Left ventricle myocardium superior (tissue), 1 donor: Measurements from ENCODE around the gene IAPP. TPM values are rescaled to one million over a fixed set of nuclear protein-coding genes. Genes with fewer than 3 reads are reported as not detected.
"Not testable (repeated sequence)": the region's sequence is repeated elsewhere in the genome, so short reads cannot be mapped to it uniquely, and the experiment has no call there.

Experiments
- ATAC-seq: fragments of 200-7000 bp; cut with Tn5 transposase; one replicate; pipeline ENCODE4 v1.9.1; 2020; ENCODE audit warnings: mild to moderate bottlenecking, moderate library complexity
- DNase-seq: peaks from one replicate; pipeline ENCODE4 v3.0.0-alpha.2; 2020
- intact Hi-C: fragments of 100-400 bp; cut with micrococcal nuclease; formaldehyde crosslinking; loops from one replicate; pipeline ENCODE4 v1.11.0; 2022
- total RNA-seq: library from RNA; stranded (reverse); fragmentation: NEBNext Ultra II Directional; extraction: Animal tissue kit (Norgen Biotek cat#: 25700); gene quantifications from one replicate; pipeline ENCODE4 v1.2.1, GENCODE V29; 2021
- donor health status: DM: no; HTN: yes; CAD: no; lungs with severe emphysema.

The IAPP gene
- total RNA-seq, 1 donor from 2014 or later = not detected

DNA sequence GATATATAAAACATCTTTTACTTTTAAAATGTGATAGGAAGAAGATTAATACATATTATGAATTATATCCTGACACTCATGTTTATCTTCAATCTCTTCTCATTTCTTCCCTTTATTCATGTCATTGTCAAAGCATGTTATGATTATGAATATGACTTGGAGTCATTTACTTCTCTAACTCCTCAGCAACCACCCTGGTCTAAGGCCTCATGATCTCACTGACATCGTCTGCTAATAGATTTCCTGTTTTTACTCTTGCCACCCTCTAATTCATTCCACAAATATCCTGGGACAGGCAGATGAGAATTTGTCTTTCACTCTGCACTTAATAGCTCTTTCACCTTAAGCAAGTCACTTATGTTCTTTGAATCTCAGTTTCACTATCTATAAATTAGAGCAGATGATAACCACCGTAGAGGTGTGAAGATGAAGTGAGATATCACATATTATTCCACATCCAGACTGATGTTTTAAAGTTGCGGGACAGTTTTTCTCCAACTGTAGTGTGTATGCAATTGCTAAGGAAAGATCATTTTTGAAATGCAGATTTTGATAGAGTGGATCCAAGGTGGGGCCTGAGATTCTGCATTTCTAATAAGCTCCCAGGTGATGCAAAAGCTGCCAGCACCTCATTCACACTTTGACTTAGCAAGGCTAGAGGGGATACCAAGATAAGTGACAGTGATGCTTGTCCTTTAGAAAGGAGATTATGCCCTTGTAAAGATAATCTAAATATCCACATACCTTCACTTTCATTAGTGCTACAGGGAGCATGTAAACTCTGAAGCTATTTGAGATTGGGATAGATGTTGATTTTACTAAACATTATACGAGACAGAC, 3.3 kb upstream of the IAPP start:
- no peak for DNase-seq
- intact Hi-C loops = no loop called here
- no peak for ATAC-seq

DNA sequence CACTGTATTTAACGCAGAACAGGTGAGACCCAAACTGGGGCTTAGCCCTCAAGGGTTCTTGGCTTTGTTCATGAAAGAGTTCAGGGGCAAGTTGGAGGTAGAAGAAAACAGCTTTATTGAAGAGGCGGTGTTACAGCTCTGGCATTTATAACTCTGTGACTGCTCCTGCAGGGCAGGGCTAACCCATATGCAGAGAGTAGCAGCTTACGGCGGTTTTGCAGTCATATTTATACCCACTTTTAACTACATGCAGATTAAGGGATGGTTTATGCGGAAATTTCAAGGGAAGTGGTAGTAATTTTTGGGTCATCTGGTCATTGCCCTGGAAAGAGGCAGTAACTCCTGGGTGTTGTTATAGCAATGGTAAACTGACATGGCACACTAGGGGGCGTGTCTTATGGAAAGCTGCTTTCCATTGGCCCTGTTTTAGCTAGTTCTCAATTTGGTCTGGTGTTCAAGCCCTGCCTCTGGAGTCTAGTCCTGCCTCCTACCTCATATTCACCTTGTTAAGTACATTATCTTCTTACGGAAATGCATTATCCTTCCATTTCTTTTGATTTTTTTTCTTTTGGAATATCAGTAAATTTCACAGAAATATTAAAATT, 1.8 kb upstream of the IAPP start:
- intact Hi-C loops = no loop called here
- ATAC-seq (no peak), DNase-seq (no peak)

DNA sequence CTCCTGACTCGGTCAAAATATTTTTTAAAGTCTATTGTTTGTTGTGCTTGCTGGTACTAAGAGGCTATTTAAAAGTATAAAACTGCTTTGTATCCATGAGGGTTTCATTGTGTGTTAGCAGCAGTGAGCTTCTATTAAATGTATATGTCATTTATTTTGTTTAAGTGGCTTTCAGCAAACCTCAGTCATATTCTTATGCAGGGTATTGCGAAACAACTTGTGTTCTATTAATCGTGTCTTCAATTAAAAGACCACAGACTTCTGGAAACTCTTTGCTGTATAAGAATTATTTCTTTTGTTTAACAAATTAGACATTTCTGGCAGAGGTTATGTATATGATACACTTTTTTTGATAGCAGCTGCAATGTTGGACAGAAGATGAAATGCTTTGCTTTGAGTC, 6.5 kb downstream of the IAPP start:
- ATAC-seq = no peak
- no peak for DNase-seq
- intact Hi-C loops = no loop called here

DNA sequence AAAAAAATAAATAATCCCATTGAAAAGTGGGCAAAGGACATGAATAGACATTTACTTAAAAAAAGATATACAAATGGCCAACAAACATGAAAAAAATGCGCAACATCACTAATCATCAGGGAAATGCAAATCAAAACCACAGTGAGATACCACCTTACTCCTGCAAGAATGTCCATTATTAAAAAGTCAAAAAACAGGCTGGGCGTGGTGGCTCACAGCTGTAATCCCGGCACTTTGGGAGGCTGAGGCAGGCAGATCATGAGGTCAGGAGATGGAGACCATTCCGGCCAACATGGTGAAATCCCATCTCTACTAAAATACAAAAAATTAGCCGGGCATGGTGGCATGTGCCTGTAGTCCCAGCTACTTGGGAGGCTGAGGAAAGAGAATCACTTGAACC, 8.6 kb downstream of the IAPP start:
- intact Hi-C loops, DNase-seq, ATAC-seq: not testable (repeated sequence)

DNA sequence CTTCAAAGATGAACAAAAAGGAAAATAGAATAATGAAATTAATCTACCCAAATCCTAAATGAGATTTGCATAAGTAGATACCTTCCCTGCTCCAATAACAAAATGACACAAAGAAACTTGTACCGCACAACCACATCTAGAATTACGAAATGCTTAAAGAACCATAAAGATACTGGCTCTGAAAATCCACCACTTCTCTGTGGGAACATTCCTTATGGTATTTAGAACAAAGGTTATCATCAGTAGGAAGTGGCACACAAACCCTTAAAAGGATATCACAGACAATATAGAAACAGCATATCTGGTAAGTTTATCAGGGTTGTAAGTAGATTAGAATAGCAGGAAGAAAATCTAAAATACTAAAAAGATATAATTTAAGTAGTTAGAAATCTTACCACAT, 11.6 kb downstream of the IAPP start:
- intact Hi-C loops = no loop called here
- DNase-seq (no peak), ATAC-seq (no peak)

GRCh38 chr12:21387174-21387573, 14.5 kb downstream of the IAPP start:
- no peak for ATAC-seq
- intact Hi-C loops = no loop called here
- DNase-seq = no peak

DNA sequence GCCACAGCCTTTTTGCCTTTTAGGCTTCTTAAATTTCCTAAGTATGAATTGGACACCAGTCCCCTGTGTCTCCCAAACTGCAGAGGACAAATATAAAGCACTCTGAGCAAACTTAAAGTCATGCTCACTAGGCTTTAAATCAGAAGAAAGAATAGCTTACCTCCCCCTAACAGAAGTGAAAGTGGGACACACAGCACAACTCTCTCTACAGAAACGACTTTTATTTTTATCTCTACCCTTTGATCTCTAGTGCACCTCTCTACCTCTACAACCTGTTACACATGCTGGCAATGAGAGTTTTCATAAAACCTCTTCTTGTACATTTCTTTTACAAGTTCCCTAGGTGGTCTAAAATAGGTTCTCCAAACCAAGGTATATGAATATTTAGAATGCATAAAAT, 19.7 kb downstream of the IAPP start:
- ATAC-seq = no peak
- intact Hi-C loops = no loop called here
- DNase-seq = no peak

- intact Hi-C loops, DNase-seq, ATAC-seq: not testable (repeated sequence)
Measured at GRCh38 chr12:21394828-21395626, 22.3 kb downstream of the IAPP start.

GRCh38 chr12:21413369-21414277, 40.9 kb downstream of the IAPP start:
- DNase-seq = no peak
- intact Hi-C loops = no loop called here
- ATAC-seq = no peak

GRCh38 chr12:21416511-21417121, 43.9 kb downstream of the IAPP start:
- intact Hi-C loops = no loop called here
- ATAC-seq (no peak), DNase-seq (no peak)

DNA sequence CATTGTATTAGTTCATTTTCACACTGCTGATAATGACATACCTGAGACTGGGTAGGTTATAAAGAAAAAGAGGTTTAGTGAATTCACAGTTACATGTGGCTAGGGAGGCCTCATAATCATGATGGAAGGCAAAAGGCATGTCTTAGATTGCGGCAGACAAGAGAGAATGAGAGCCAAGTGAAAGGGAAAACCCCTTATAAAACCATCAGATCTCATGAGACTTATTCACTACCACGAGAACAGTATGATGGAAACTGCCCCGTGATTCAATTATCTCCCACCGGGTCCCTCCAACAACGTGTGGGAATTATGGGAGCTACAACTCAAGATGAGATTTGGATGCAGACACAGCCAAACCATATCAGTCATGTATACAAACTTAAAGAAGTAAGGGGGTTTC, 45.7 kb downstream of the IAPP start:
- intact Hi-C loops, DNase-seq, ATAC-seq: not testable (repeated sequence)

DNA sequence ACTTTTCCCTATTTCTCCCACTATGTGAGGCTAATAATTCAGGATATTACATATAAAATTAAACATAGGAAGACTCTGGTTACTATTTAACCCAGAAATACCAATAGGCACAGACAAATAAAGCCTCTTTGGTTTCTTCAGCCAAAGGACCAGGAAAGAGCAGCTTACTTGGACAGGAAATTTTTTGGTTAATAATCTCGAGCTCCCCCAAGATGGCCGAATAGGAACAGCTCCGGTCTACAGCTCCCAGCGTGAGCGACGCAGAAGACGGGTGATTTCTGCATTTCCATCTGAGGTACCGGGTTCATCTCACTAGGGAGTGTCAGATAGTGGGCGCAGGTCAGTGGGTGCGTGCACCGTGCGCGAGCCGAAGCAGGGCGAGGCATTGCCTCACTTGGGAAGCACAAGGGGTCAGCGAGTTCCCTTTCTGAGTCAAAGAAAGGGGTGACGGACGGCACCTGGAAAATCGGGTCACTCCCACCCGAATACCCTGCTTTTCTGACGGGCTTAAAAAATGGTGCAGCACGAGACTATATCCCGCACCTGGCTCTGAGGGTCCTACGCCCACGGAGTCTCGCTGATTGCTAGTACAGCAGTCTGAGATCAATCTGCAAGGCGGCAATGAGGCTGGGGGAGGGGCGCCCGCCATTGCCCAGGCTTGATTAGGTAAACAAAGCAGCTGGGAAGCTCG, 46.5 kb downstream of the IAPP start:
- DNase-seq, intact Hi-C loops, ATAC-seq: not testable (repeated sequence)

DNA sequence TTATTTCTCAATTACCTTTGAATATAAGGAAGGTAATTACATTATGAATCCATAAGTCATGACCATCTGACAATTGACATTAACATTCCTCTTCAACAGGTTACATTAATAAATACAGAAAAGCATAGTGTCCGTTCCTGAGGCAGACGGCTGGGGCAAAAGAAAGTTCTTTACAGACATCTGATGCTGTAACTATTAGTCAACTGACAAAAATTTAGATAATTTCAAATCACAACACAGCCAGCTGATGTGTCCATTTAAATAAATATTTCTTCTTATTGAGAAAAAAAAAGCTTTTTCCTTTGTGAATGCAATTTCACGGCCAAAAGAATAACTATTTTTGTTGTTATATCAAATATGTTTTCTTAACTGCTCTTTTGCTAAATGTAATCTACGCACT, 55.5 kb downstream of the IAPP start:
- DNase-seq = no peak
- no peak for ATAC-seq
- intact Hi-C loops = no loop called here

Other genes with a start within 250 kb of the IAPP start
- not detected for gene SLCO1B1, start 241.7 kb upstream of the IAPP start, total RNA-seq
- not detected for gene SLCO1A2, start 38.0 kb upstream of the IAPP start, total RNA-seq
- gene PYROXD1, start 64.8 kb downstream of the IAPP start, total RNA-seq = 16.0 TPM
- 21.4 TPM for gene RECQL, start 128.7 kb downstream of the IAPP start, total RNA-seq
- gene GOLT1B, start 128.9 kb downstream of the IAPP start, total RNA-seq = 14.8 TPM
- gene SPX, start 153.4 kb downstream of the IAPP start, total RNA-seq = 15.7 TPM
- not detected for gene GYS2, start 231.9 kb downstream of the IAPP start, total RNA-seq